Suprapubic skin (tissue), 4 donors: ENCODE data around the gene FBRSL1.

Experiments used
- CTCF ChIP-seq, 2 donors: fragments of 200-600 bp in 1 of 2; fragments of 450-650 bp in 1 of 2; sonication (generic) in 1 of 2; IDR thresholded peaks; one replicate each; pipeline ENCODE4 v1.5.1; 2016 to 2019; ENCODE audit warnings: antibody characterized with exemption in 2 of 2, mild to moderate bottlenecking in 1 of 2, moderate library complexity in 1 of 2
- POLR2A ChIP-seq, 2 donors: fragments of 450-650 bp; IDR thresholded peaks; one replicate each; pipeline ENCODE4 v1.6.1; 2017; ENCODE audit warnings: antibody characterized with exemption in 2 of 2, mild to moderate bottlenecking in 2 of 2, moderate library complexity in 2 of 2
- POLR2AphosphoS5 ChIP-seq, 3 donors: sonication (generic); formaldehyde crosslinking; IDR thresholded peaks; one replicate each; pipeline ENCODE4 v1.6.1; 2017; ENCODE audit warnings: antibody characterized with exemption in 3 of 3

GRCh38 chr12:132530447-132530846, 40.5 kb downstream of the FBRSL1 start:
- TF ChIP-seq POLR2A (IDR thresholded peaks at IDR 0.05) (no peak), CTCF (IDR thresholded peaks at IDR 0.05) (no peak), POLR2AphosphoS5 (IDR thresholded peaks at IDR 0.05) (no peak)
